Measurements from ENCODE around the gene HTRA1.
A peak's percentile ranks its signal among the peaks of the same experiment; 100 is the strongest.

Gene HTRA1

DNA sequence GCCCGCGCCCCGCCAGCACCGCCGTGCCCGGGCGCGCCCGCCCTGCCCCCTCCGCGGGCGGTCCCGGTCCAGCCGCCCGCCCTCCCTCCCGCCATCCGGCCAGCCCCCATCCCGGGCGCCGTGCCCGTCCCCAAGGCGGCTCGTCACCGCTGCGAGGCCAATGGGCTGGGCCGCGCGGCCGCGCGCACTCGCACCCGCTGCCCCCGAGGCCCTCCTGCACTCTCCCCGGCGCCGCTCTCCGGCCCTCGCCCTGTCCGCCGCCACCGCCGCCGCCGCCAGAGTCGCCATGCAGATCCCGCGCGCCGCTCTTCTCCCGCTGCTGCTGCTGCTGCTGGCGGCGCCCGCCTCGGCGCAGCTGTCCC is at the start of gene HTRA1:
Gene HTRA1, plus strand, starts transcription at position 187 of the 362 bp plus-strand sequence. Its CDS starts 100 bp downstream, at position 287.
- no peak for DNase-seq

DNA sequence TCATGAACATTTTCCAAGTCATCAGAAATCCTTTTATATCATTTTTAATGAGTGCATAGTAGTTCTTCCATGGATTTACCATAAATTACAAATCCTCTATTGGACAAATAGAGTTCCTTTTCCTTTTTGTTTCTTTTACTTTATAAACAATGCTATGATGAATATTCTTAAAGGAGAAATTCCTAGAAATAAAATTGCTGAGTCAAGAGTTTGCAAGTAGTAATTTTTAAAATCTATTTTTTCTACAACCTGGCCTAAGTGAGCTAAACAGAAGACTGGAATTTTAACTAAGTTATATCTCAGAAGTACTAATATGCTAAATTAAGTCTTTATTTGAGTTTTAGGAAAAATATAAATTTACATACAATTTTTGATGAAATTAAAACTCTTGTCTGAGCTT is 48.0 kb upstream of the HTRA1 start:
- no peak for DNase-seq

DNA sequence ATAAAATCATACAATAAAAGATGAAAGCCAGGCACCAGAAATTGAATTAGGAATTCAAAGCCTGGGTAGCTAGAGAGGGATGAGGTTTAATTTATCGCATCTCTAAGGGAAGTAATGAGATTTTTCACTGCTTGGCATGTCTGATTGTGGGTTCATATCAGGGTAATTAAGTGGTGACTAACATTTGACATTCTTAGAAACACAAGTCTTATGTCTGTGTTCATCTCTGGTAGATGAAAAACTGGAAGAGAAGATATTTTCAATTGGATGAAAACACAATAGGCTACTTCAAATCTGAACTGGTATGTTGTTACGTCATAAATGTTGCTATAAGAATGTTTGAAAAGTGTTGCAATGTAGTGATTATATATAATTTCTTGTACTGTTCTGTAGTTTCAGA is 43.7 kb upstream of the HTRA1 start:
- DNase-seq, result no peak

DNA sequence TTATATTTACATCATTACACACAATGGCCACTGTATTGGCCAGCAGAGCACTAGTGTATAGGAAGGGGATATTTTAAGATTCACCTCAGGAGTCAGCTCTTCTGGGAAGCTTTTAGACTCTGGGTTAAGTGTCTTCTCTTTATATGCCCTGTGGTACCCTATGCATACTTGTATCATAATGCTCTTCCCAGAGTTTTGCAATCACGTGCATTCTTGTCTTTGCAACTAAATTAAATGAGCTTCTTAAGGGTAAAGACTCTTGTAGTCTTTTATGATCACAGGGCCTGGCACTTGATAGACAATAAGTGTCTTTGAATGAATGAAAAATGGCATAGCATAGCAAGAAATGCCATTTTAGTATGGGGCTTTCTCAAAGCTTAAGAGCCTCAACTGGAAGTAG is 42.3 kb upstream of the HTRA1 start:
- DNase-seq, result no peak

DNA sequence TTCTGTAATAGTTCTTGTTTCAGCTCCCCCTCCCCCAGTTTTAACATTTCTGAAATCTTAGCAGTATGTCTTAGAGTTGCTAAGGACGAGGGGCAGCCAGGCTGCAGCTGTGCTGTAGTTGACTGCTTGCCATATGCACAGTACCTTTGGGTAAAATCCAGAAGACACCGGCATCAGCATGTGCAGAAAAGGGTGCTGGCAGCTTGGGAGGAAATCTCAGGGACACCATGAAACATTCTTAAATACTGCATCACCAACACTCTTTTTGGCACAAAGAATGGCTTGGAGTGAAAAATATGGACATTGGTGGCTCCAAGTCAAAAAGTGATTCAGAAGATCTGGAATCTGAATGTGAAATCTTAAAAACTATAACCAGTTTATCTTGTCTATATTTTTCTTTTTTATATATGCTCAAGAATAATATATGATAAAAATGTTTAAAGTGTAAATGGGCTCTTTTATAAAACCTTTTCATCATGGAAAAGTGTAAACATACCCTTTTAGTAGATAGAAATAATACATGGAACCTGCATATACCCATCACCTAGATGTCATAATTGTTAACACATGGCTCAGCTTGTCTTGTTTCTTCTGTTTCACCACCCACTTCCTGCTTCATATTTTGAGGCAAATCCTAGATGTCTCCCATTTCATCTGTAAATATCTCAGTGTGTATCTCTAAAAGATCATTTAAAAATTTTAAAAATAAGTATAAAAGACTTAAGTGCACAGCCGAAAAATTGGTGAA is 41.3 kb upstream of the HTRA1 start:
- no peak for DNase-seq

DNA sequence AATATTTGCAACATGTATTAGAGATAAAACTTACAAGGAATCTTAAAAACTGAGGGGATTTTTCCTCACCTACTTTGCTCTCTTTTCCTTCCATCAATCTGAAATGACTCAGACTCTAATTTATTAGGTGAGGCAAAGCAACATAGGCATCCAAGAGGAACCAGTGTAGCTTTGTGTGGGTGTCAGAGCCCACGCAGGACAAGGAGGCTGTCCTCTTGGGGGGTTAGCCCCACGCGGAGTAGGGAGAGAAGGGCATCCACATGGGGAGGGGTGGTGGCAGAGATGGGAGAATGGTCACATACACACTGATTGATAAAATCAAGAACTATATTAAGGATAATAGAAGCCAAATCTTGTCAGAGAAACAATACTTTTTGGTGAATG is 40.7 kb upstream of the HTRA1 start:
- DNase-seq, result no peak

DNA sequence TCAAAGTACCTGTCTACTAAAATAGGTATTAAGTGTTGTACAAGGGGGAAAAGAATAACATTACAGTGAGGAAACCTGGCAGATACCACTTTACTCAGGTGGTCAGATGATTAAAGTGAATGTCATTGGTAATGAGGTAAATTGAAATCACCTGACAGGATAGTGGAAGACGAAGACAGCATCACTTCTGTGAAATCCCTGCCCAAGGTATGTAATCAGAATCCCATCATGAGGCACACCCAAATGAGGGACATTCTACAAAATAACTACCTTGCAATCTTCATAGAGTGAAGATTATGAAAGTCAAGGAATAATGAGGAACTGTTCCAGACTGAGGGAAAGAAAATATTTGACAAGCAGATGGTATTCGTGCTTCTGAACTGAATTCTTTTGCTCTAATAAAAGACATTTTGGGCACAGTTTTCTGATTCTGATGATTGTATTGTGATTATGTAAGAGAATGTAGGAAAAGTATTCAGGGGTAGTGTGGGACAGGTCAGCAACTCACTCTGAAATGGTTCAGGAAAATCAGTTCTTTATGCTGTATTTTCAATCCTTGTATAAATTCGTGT is 40.2 kb upstream of the HTRA1 start:
- DNase-seq, result no peak

DNA sequence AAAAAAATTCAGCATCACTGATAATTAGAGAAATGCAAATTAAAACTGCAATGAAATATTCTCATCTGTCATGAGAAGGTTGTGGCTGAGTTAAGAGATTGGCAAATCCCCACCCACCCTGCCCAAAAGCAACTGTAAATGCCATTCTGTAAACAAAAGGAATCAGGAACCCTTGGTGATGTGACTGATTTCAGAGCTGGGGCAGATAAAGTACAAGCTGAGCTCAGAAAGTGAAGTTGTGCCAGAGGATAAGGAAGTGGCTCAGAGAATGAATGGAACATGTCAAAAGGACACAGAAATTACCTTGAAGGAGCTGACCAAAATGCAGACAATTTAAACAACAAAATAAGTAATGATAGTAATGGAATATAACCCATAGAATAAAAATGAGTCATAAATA is 39.6 kb upstream of the HTRA1 start:
- DNase-seq, result no peak

DNA sequence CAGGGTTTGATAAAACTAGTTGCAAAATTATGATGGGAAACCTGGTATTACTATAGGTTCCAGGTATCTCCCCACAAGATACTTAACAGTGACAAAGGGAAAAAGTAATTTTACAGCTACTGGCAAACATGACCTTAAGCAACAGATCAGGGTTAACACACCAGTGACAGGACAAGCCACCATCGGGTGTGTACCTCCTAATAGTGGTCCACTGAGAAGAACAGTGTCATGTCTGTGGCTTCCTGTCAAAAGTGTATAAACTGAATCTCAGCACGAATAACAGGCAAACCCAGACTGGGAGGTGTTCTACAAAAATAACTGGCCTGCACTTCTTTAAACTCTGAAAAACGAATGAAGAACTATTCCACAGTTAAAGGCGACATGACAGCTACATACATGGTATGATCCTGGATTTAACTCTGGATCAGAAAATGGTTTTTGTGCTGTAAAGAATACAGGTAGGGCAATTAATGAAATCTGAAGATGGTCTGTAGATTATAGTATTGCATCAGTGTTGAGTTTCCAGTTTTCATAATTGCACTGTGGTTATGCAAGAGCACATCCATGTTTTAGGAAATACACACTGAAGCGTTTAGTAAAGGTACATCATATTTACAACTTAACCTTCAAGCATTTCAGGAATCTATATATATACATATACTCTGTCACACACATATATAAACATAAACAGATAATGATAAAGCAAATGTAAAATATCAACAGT is 38.9 kb upstream of the HTRA1 start:
- no peak for DNase-seq

DNA sequence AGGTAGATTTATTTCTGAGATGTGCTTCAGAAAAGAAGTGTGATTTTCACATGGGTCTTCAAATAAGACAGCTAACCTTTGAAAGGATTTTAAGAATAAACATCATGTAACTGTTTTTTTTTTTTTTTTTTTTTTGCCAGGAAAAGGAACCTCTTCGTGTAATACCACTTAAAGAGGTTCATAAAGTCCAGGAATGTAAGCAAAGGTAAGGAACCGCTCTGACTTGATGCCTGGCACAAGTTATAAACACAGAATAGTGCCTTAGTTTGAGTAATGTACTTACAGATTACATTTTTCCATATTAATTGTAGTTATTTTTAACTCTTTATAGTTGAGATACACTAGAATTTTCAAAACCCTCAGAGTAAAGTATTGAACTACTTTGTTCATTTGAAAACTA is 37.3 kb upstream of the HTRA1 start:
- no peak for DNase-seq

DNA sequence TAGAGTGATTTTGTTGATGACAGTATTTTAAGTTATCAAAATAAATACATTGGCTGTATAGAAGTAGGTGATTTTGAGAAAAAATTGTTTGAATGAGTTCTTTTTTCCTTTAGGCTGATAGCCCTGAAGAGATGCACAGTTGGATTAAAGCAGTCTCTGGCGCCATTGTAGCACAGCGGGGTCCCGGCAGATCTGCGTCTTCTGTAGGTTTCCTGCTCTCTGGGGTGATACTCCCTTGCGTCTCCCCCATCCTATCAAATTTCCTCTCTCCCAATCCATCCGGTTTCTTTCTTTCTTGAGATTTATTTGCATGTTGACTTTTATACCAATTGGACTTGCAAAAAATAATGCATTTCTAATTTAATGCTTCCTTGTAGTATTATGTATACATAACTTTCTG is 34.5 kb upstream of the HTRA1 start:
- DNase-seq, result no peak

DNA sequence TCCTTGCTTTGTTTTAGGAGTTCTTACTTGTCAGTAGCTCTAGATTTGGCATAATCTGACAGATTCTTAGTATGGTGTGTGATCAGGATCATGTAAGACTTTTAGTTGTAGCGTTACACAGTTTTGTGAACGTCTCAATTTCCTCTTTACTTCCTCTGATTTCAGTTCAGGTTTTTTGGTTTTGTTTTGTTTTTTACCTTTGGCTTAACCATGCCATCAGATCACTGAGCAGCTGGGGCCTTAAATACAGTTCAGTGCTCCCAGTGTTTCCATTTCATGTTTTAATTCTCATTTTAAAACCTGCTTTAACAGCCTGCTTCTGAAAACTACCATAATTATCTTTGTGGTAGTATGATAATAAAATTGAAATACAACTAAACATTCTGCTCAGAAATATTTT is 34.1 kb upstream of the HTRA1 start:
- DNase-seq, result no peak

DNA sequence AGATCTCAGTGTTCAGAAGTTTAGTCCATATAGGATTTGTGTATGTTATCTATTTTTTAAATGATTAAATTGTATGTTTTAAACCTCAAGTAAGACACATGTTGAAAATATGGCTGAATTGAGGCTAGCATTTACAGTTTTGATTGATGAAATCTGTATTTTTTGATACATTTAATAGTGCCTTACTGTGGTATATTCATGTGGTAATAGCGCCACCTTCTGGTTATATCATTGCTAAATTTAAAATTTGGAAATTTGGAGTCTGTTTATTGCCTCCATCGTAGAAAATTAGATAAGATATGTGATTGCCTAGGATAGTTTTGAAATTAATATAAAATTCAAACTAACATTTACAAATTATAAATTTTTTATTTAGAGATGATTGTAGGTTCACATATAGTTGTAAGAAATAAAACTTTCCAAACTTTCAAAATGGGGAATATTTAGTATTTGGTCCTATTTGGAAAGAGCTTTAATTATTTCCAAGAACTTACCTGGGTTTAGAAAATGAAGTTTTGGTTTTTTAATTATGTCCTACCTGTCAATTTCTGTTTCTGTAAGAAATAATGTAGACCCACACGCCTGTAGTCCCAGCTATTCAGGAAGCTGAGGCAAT is 26.0 kb upstream of the HTRA1 start:
- peak; percentile 9 to 43 for DNase-seq

DNA sequence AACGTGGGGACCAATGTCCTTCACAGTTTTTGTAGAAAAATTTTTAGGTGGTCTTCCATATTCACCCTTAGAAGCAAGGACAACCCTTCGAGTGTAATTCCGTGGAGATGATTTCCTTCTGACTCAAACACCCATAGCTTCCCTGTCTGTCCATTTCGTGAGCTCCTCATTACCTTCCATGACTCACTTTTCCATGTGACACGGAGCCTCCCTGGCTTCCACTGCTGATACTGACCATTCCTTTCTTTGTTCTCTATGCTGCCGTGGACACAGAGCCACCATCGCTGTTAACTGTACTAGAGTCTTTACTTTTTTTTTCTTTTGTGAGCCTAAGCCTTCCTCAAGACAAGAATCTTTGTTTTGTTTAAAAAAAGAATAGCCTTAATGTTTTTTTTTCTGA is 19.4 kb upstream of the HTRA1 start:
- DNase-seq, result no peak

DNA sequence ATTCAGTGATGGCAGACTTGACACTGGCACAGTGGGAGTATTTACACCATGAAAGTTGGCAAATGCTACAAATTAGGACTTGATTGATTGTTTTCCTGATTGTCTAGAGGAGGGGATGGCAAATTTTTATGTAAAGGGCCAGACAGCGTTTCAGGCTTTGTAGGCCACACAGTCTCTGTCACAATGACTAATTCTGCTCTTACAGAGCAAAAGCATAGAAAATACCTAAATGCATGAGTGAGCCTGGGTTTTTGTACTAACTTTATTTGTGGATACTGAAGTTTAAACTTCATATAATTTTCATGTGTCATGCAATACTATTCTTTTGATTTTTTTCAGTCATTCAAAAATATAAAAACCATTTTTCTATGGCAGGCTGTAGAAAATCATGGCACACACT is 15.9 kb upstream of the HTRA1 start:
- DNase-seq, result no peak

DNA sequence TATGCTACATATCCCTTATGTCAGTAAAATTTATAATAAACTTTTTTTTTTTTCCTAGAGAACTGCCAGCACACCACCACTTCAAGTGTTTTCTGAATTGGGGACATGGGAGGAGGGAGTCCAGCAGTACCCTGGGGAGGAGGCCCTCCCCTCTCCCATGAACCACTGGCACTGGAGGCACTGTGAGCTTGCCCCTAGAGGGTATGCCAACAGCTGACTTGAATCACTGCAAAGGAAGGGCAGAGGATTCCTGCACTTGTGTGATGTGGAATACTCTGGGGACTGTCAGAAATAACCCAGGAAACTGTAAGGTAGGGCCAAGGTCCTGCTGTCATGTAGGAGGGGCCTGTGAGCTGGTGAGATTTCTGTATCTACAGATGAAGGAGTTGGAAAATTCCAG is 15.4 kb upstream of the HTRA1 start:
- DNase-seq, result no peak

DNA sequence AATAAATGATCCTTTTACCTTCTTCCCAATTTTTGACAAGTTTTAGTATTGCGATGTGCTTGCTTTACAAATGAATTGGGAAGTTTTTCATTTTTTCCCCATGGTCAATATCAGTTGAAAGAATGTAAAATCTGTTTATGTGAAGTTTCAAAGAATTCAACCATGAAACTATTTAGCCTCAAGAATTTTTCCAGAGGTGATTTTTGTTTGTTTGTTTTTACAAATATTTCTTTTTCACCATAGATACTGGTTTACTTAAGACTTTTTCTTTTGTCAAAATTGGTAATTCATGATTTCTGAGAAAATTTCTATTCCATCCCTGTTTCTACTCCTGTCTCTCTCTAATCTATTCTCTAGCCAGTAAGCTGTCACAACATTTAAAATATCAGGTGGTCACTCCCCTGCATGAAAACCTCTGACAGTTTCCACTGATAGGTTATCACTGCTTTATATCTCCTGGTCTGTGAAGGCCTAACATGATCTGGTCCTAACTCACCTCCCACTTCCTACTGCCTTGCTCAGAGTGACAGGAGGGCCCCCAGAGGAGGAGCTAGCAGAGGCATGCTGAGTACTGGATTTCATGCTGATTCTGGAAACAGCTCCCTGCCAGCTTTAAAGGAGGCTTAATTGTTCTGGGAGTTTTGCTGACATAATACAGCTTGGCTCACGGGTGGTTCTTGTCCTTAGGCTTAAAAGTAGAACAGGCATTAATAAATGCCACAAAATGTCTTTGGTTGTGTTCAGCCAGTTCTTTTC is 14.5 kb upstream of the HTRA1 start:
- DNase-seq, result peak in 1 of 2 experiments; percentile 2

DNA sequence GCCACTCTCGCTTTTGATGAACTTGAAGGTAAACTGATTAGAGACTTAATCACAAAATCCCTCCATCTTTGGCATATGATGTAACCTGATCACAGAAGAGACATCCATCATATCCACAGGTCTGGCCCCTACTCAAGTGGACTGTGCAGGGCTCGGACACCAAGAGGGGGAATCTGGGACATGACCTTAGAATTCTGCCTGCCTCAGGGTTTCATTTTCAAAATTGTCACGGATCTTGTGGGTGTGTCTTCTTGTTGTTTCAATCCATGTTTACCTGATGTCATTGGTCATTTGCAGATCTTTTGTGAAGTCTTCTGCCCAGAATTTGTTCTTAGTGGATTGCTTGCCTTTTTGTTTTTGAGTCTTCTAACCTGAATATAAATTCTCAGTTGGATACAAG is 12.8 kb upstream of the HTRA1 start:
- DNase-seq, result no peak

DNA sequence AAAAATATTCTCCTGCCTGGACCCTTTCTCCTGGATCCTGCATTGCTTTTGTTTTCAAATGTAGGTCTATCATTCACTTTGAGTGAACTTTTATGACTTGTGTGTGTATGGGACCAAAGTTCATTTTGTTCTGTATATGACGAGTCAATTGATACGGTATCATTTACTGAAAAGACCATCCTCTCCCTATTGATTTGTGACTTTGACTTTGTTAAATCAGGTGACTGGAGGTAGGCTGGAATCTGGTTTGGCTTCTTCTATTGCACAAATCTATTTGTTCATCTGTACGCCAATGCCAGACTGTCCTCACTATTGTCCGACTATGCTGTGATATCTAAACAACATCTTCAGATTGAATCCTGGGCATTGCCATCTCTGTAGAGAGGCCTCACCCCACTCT is 12.2 kb upstream of the HTRA1 start:
- DNase-seq, result no peak

DNA sequence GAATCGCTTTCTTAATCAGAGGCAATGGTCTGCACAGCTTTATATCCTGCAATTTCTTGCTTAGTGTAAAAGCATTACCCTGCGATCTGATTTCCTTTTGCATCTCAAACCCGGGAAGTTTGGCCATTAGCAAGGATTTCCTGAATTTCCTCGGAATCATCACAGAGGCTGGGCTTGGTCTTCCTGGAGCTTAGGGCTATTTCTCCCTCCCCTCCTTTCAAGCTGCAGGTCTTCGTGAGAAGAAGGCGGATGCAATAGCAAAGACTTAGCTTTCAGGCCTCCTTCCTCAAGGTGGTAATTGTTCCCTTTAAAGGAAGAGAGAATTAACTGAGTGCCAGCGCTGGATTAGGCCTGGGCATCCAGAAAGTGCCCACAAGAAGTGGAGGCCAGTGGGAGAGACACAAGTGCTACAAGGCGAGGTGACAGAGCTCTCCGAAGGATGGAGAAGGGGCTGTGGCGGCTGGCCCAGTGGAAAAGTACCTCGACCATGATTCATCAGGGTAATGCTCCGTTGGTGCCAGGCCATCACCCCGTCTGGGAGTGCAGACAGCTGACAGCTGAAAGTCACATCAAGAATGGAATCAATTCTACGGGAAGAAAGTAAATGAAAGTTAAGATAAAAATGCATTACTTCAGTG is 10.9 kb upstream of the HTRA1 start:
- no peak for DNase-seq

DNA sequence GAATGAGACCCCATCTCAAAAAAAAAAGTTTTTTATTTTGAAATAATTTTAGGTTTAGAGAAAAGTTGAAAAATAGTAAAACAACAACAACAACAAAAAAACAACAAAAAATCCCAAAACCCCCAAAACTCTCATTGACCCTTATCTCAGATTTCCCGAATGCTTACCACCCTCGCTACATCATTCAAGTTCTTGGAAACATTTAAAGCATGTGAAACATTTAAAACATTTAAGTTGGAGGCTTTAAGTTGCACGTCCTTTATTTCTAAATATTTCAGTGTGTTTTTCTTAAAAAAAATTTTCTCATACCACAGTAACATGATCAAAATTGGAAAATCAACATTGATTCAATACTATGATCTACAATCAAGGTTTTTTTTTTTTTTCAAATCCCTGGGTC is 7.3 kb upstream of the HTRA1 start:
- DNase-seq, result no peak

DNA sequence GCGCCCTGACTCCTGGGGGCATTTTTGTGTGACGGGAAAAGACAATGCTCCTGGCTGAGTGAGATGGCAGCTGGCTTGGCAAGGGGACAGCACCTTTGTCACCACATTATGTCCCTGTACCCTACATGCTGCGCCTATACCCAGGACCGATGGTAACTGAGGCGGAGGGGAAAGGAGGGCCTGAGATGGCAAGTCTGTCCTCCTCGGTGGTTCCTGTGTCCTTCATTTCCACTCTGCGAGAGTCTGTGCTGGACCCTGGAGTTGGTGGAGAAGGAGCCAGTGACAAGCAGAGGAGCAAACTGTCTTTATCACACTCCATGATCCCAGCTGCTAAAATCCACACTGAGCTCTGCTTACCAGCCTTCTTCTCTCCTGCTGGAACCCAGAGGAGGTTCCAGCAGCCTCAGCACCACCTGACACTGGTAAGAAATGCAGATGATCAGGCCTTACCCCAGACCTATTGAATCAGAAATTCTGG is 6.7 kb upstream of the HTRA1 start, which contains the start of gene ARMS2:
Gene ARMS2, plus strand, starts transcription at position 51 of the 478 bp plus-strand sequence. Its CDS starts 75 bp downstream, at position 126.
- no peak for DNase-seq
